Neural progenitor cell (in vitro differentiated cells): ENCODE data around the gene PLN. TPM values are rescaled to one million over a fixed set of nuclear protein-coding genes. Genes with fewer than 3 reads are reported as not detected.

Experiments
- DNase-seq: peaks from one replicate; pipeline ENCODE4 v3.0.0-alpha.2; 2016; ENCODE audit warnings: low spot score
- H2AFZ ChIP-seq: fragments of 200-600 bp; sonication (generic); replicated peaks from 2 replicates; pipeline ENCODE4 v1.6.1; 2016; ENCODE audit warnings: antibody characterized with exemption
- H3F3A ChIP-seq: fragments of 200-600 bp; sonication (generic); 2 replicates; pipeline ENCODE4 v1.6.1; 2016; ENCODE audit warnings: antibody characterized with exemption, low read depth
- H3K27ac ChIP-seq: fragments of 200-600 bp; sonication (generic); 2 replicates; pipeline ENCODE4 v1.5.1; 2016; ENCODE audit warnings: mild to moderate bottlenecking
- H3K27me3 ChIP-seq: fragments of 200-600 bp; sonication (generic); 2 replicates; pipeline ENCODE4 v1.6.1; 2016; ENCODE audit warnings: mild to moderate bottlenecking, moderate library complexity
- H3K36me3 ChIP-seq: fragments of 200-600 bp; sonication (generic); 2 replicates; pipeline ENCODE4 v1.5.1; 2016
- H3K4me1 ChIP-seq: fragments of 200-600 bp; sonication (generic); 2 replicates; pipeline ENCODE4 v1.6.1; 2016; ENCODE audit warnings: mixed run types
- H3K4me2 ChIP-seq: fragments of 200-600 bp; sonication (generic); 2 replicates; pipeline ENCODE4 v1.6.1; 2016
- H3K4me3 ChIP-seq: fragments of 200-600 bp; sonication (generic); 2 replicates; pipeline ENCODE4 v1.5.1; 2016
- H3K79me2 ChIP-seq: fragments of 200-600 bp; sonication (generic); 2 replicates; pipeline ENCODE4 v1.6.1; 2016; ENCODE audit warnings: low read depth
- H3K9ac ChIP-seq: fragments of 200-600 bp; sonication (generic); 2 replicates; pipeline ENCODE4 v1.6.1; 2016
- H3K9me3 ChIP-seq: fragments of 200-600 bp; sonication (generic); 2 replicates; pipeline ENCODE4 v1.5.1; 2016; ENCODE audit warnings: low read depth
- H4K20me1 ChIP-seq: fragments of 200-600 bp; sonication (generic); 2 replicates; pipeline ENCODE4 v1.6.1; 2016; ENCODE audit warnings: low read depth
- H3K27ac Mint-ChIP-seq: 3 replicates; pipeline ENCODE4 v1.8.0; 2021; ENCODE audit warnings: mixed read lengths
- H3K27me3 Mint-ChIP-seq: 2 replicates; pipeline ENCODE4 v1.8.0; 2022; ENCODE audit warnings: low read depth, mild to moderate bottlenecking, inconsistent platforms, moderate library complexity, mixed read lengths; ENCODE audit not compliant: insufficient read depth
- H3K36me3 Mint-ChIP-seq: 3 replicates; pipeline ENCODE4 v1.8.0; 2021; ENCODE audit warnings: mixed read lengths
- H3K4me1 Mint-ChIP-seq: 3 replicates; pipeline ENCODE4 v1.8.0; 2021; ENCODE audit warnings: mixed read lengths
- H3K4me3 Mint-ChIP-seq: 3 replicates; pipeline ENCODE4 v1.8.0; 2021; ENCODE audit warnings: mild to moderate bottlenecking, moderate library complexity, mixed read lengths
- H3K9me3 Mint-ChIP-seq: 3 replicates; pipeline ENCODE4 v1.8.0; 2020; ENCODE audit warnings: mixed read lengths
- EZH2 ChIP-seq: fragments of 200-600 bp; sonication (generic); IDR thresholded peaks from 2 replicates; pipeline ENCODE4 v1.6.1; 2017; ENCODE audit warnings: antibody characterized with exemption, mild to moderate bottlenecking, moderate library complexity
- EZH2phosphoT487 ChIP-seq: fragments of 200-600 bp; sonication (generic); IDR thresholded peaks from 2 replicates; pipeline ENCODE4 v1.6.1; 2017; ENCODE audit warnings: antibody characterized with exemption
- total RNA-seq: library from RNA; depleted of rRNA; stranded (reverse); fragments of >200 nt; gene quantifications from 2 replicates; pipeline ENCODE4 v1.2.3, GENCODE V29; 2015; ENCODE audit warnings: low replicate concordance
- TF ChIP-seq, protein P1 (sequence below): fragments of 200-600 bp; sonication (generic); IDR thresholded peaks from 2 replicates; pipeline ENCODE4 v1.5.1; 2017; ENCODE audit warnings: antibody characterized with exemption, mild to moderate bottlenecking

Gene PLN
- total RNA-seq, 1 donor from 2014 or later, result not detected

DNA sequence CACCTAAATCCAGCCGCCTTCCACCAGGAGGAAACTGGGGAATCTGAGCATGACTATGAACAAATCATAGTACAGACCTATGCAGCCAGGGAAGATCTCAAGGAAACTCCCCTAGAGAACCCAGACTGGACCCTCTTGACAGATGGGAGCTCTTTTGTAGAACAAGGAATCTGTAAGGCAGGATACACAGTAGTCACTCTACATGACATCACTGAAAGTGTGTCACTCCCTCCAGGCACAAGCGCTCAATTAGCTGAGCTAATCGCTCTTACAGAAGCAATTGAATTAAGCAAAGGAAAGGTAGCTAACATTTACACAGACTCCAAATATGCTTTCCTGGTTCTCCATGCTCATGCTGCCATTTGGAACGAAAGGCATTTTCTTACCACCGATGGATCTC, 36.8 kb downstream of the PLN start:
- Histone ChIP-seq H2AFZ (no peak overlapping the region), H3K79me2 (no peaks in the 10 kb centered on the region), H3K9me3 (no peaks in the 10 kb centered on the region), H3F3A (no peaks in the 10 kb centered on the region), H3K4me1 (no peaks in the 10 kb centered on the region), H4K20me1 (no peaks in the 10 kb centered on the region), H3K4me2 (no peak overlapping the region), H3K4me3 (no peak overlapping the region), H3K27me3 (no peaks in the 10 kb centered on the region), H3K27ac (no peak overlapping the region), H3K9ac (no peak overlapping the region), H3K36me3 (no peaks in the 10 kb centered on the region)
- peaks cover 6% of the 10 kb centered on the region for H3K36me3 Mint-ChIP-seq
- no peaks in the 10 kb centered on the region for H3K4me1 Mint-ChIP-seq
- H3K4me3 Mint-ChIP-seq, result no peak overlapping the region
- TF ChIP-seq EZH2 (no peak), EZH2phosphoT487 (no peak)
- TF ChIP-seq, protein P1, sequence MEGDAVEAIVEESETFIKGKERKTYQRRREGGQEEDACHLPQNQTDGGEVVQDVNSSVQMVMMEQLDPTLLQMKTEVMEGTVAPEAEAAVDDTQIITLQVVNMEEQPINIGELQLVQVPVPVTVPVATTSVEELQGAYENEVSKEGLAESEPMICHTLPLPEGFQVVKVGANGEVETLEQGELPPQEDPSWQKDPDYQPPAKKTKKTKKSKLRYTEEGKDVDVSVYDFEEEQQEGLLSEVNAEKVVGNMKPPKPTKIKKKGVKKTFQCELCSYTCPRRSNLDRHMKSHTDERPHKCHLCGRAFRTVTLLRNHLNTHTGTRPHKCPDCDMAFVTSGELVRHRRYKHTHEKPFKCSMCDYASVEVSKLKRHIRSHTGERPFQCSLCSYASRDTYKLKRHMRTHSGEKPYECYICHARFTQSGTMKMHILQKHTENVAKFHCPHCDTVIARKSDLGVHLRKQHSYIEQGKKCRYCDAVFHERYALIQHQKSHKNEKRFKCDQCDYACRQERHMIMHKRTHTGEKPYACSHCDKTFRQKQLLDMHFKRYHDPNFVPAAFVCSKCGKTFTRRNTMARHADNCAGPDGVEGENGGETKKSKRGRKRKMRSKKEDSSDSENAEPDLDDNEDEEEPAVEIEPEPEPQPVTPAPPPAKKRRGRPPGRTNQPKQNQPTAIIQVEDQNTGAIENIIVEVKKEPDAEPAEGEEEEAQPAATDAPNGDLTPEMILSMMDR, result no peak
- H3K9me3 Mint-ChIP-seq, result peaks cover 7% of the 10 kb centered on the region
- DNase-seq, result no peak
- no peak overlapping the region for H3K27ac Mint-ChIP-seq
- no peaks in the 10 kb centered on the region for H3K27me3 Mint-ChIP-seq

GRCh38 chr6:118586746-118587485, 38.8 kb downstream of the PLN start:
- H3K9ac ChIP-seq, result no peak overlapping the region
- H3K4me1 ChIP-seq, result no peaks in the 10 kb centered on the region
- no peaks in the 10 kb centered on the region for H3K9me3 ChIP-seq
- H3K27me3 ChIP-seq, result no peaks in the 10 kb centered on the region
- no peaks in the 10 kb centered on the region for H3K9me3 Mint-ChIP-seq
- H3K4me3 ChIP-seq, result no peak overlapping the region
- H3K36me3 ChIP-seq, result no peaks in the 10 kb centered on the region
- H3K4me1 Mint-ChIP-seq, result no peaks in the 10 kb centered on the region
- no peaks in the 10 kb centered on the region for H3F3A ChIP-seq
- H3K79me2 ChIP-seq, result no peaks in the 10 kb centered on the region
- no peak overlapping the region for H3K27ac Mint-ChIP-seq
- no peak for DNase-seq
- H2AFZ ChIP-seq, result no peak overlapping the region
- no peaks in the 10 kb centered on the region for H3K27me3 Mint-ChIP-seq
- no peak overlapping the region for H3K4me2 ChIP-seq
- no peak overlapping the region for H3K27ac ChIP-seq
- no peaks in the 10 kb centered on the region for H4K20me1 ChIP-seq
- no peak for TF ChIP-seq EZH2
- TF ChIP-seq, protein P1, result no peak
- no peak for TF ChIP-seq EZH2phosphoT487
- no peak overlapping the region for H3K4me3 Mint-ChIP-seq
- H3K36me3 Mint-ChIP-seq, result no peaks in the 10 kb centered on the region

DNA sequence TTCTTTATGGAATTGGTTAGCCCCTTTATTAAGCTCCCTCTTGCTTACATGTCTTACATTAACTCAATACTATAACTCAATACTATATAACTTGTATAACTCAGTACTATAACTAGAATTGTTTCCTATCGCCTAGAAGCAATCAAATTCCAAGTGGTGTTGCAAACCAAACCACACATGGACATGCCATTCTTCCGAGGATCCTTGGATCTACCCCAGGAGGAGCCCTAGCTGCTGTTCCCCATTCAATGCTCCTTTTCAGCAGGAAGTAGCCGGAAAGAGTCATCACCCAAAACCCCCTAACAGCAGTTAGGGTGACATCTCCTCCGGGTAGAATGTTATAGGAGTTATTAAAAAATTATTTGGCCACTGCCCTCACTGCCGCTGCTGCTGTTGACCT, 40.5 kb downstream of the PLN start:
- Histone ChIP-seq H3K27ac (no peak overlapping the region), H3K9me3 (no peaks in the 10 kb centered on the region)
- H3K27ac Mint-ChIP-seq, result no peak overlapping the region

More for the DNA sequence above, 40.5 kb downstream of the PLN start:
- H4K20me1 ChIP-seq, result no peaks in the 10 kb centered on the region
- H3K4me1 Mint-ChIP-seq, result no peaks in the 10 kb centered on the region
- no peak overlapping the region for H3K4me3 Mint-ChIP-seq
- H3K4me1 ChIP-seq, result no peaks in the 10 kb centered on the region
- H3K79me2 ChIP-seq, result no peaks in the 10 kb centered on the region
- no peaks in the 10 kb centered on the region for H3F3A ChIP-seq
- H3K36me3 ChIP-seq, result no peaks in the 10 kb centered on the region
- no peak for DNase-seq
- no peak overlapping the region for H2AFZ ChIP-seq
- no peaks in the 10 kb centered on the region for H3K27me3 ChIP-seq
- no peaks in the 10 kb centered on the region for H3K36me3 Mint-ChIP-seq
- no peak overlapping the region for H3K4me2 ChIP-seq
- no peak overlapping the region for H3K9ac ChIP-seq
- no peak for TF ChIP-seq EZH2
- TF ChIP-seq, protein P1, result no peak
- TF ChIP-seq EZH2phosphoT487, result no peak
- no peaks in the 10 kb centered on the region for H3K27me3 Mint-ChIP-seq
- H3K9me3 Mint-ChIP-seq, result peaks cover under 1% of the 10 kb centered on the region
- no peak overlapping the region for H3K4me3 ChIP-seq
